Measurements from ENCODE around the gene ARFGAP3. TPM values are rescaled to one million over a fixed set of nuclear protein-coding genes. Genes with fewer than 3 reads are reported as not detected.

Gene ARFGAP3
- total RNA-seq, 4 donors from 2014 or later: 43.0 to 106 (median 50.5) TPM

DNA sequence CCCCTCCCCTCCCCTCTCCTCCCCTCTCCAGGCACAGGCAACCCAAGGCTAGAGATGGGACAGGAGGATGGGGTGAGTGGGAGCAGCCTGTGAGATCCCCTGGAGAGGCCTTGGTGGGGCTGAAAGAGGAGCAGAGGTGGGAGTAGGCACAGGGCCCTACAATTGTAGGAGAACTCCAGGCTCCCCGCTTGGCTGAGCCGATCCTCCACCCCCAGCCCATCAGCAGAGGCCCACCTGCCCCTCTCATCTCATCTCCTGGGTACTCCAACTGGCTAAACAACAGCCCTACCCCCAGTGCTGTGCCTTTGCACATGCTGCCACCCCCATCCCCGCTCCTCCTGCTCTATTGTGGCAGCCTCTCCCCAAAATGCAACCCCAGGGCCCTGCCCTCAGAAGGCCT is 84.4 kb downstream of the ARFGAP3 start:
- no peak for TF ChIP-seq CTCF (IDR thresholded peaks at IDR 0.05)
- ATAC-seq (ENCODE audit: low FRiP score) (no peak), DNase-seq (ENCODE audit: low spot score) (no peak)

GRCh38 chr22:42770941-42771647 is 86.0 kb downstream of the ARFGAP3 start:
- no peak for TF ChIP-seq CTCF (IDR thresholded peaks at IDR 0.05)
- ATAC-seq (ENCODE audit: low FRiP score) (no peak), DNase-seq (ENCODE audit: low spot score) (no peak)

DNA sequence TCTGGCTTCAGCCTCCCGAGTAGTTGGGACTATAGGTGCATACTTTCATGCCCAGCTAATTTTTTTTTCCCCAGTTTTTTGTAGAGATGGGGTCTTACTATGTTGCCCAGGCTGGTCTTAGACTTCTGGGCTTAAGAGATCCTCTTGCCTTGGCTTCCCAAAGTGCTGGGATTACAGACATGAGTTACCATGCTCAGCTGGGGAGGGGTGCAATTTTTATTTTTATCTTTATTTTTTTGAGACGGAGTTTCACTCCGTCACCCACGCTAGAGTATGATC is 86.7 kb downstream of the ARFGAP3 start:
- ATAC-seq (ENCODE audit: low FRiP score): no peak
- no peak for TF ChIP-seq CTCF (IDR thresholded peaks at IDR 0.05)

GRCh38 chr22:42769574-42770447 is 87.3 kb downstream of the ARFGAP3 start:
- DNase-seq (ENCODE audit: low spot score) (peak; percentile 50), ATAC-seq (ENCODE audit: low FRiP score) (peak; percentile 81)
- no peak for TF ChIP-seq CTCF (IDR thresholded peaks at IDR 0.05)

More for the DNA sequence above, 86.7 kb downstream of the ARFGAP3 start:
- no peak for DNase-seq (ENCODE audit: low spot score)

- no peak for TF ChIP-seq CTCF (IDR thresholded peaks at IDR 0.05)
- peak; percentile 7 for ATAC-seq (ENCODE audit: low FRiP score)
Observed at GRCh38 chr22:42769238-42769573, 87.9 kb downstream of the ARFGAP3 start.

DNA sequence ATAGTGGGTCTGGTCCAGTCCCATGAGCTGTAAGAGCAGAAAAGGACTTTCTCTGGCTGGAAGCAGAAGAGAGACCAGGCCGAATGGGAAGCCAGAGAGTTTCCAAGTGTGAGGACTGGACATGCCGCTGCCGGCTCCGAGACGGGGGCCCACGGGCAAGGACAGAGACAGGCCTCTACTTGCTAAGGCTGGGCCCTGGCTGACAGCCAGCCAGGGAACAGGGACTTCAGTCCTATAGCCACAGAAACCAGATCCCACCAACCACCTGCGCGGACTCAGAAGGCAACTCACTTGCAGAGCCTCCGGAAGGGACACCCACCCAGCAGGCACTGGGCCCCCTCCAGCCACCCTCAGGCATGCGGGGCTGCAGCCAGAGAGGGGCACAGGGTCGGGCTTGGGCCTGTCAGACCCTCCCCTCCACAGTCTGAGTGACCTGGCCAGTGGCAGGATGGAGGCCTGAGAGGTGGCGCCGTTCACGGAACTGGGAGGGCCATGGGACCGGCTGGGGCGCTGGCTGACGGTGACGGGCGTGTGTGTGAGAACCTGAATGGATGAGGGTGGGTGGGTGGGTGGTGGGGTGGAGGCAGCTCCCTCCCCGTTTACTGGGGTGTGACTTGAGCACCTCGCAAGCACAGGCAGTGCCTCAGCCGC is 88.6 kb downstream of the ARFGAP3 start:
- DNase-seq (ENCODE audit: low spot score) (no peak), ATAC-seq (ENCODE audit: low FRiP score) (no peak)
- no peak for TF ChIP-seq CTCF (IDR thresholded peaks at IDR 0.05)

More at GRCh38 chr22:42769238-42769573, 87.9 kb downstream of the ARFGAP3 start:
- no peak for DNase-seq (ENCODE audit: low spot score)

Data from omental fat pad (tissue), 4 donors.